Osteoblast (primary cell): ENCODE measurements around the gene SCN4A. TPM values are rescaled to one million over a fixed set of nuclear protein-coding genes. Genes with fewer than 3 reads are reported as not detected.

Source experiments
- DNase-seq: peaks from one replicate; pipeline ENCODE4 v3.0.0; 2011; ENCODE audit warnings: low spot score, mixed read lengths; ENCODE audit not compliant: insufficient read length; ENCODE audit errors: missing footprints
- H2AFZ ChIP-seq: 2 replicates; pipeline ENCODE4 v1.6.0; 2011; ENCODE audit warnings: mild to moderate bottlenecking, low read length
- H3K27ac ChIP-seq: 2 replicates; pipeline ENCODE4 v1.5.1; 2011; ENCODE audit warnings: mild to moderate bottlenecking, low read depth, low read length, moderate library complexity
- H3K27me3 ChIP-seq: 2 replicates; pipeline ENCODE4 v1.6.0; 2012; ENCODE audit warnings: mild to moderate bottlenecking, control low read depth, inconsistent platforms, low read length, moderate library complexity; ENCODE audit not compliant: insufficient read depth
- H3K36me3 ChIP-seq: 2 replicates; pipeline ENCODE4 v1.5.1; 2011; ENCODE audit warnings: mild to moderate bottlenecking, low read length, control low read depth, moderate library complexity; ENCODE audit not compliant: insufficient read depth
- H3K4me1 ChIP-seq: 2 replicates; pipeline ENCODE4 v1.5.1; 2011; ENCODE audit warnings: mild to moderate bottlenecking, low read length, control low read depth, moderate library complexity; ENCODE audit not compliant: insufficient read depth
- H3K4me2 ChIP-seq: 2 replicates; pipeline ENCODE4 v1.6.0; 2011; ENCODE audit warnings: mild to moderate bottlenecking, low read length; ENCODE audit not compliant: insufficient read depth
- H3K4me3 ChIP-seq: fragments of 200-600 bp; sonication (generic); 3 replicates; pipeline ENCODE4 v1.5.1; 2012; ENCODE audit warnings: mild to moderate bottlenecking, low read length, inconsistent platforms; ENCODE audit not compliant: insufficient read depth
- H3K79me2 ChIP-seq: 2 replicates; pipeline ENCODE4 v1.6.0; 2012; ENCODE audit warnings: mild to moderate bottlenecking, low read length, control low read depth, inconsistent platforms; ENCODE audit not compliant: insufficient read depth
- H3K9me3 ChIP-seq: 2 replicates; pipeline ENCODE4 v1.5.1; 2011; ENCODE audit warnings: low read depth, low read length, control low read depth
- H4K20me1 ChIP-seq: 2 replicates; pipeline ENCODE4 v1.6.0; 2012; ENCODE audit warnings: mild to moderate bottlenecking, low read length, control low read depth; ENCODE audit not compliant: insufficient read depth
- CTCF ChIP-seq: IDR thresholded peaks from 2 replicates; pipeline ENCODE4 v1.5.1; 2011; ENCODE audit warnings: mild to moderate bottlenecking, low read depth, low read length, moderate library complexity; ENCODE audit errors: extremely low read depth
- total RNA-seq: library from RNA; depleted of rRNA; stranded (reverse); fragments of >200 nt; gene quantifications from 2 replicates; pipeline ENCODE4 v1.2.3, GENCODE V29; 2012

SCN4A gene
- total RNA-seq, 1 donor = not detected

GRCh38 chr17:63941162-63941561, 31.6 kb downstream of the SCN4A start:
- no peak overlapping the region for H3K4me2 ChIP-seq
- no peaks in the 10 kb centered on the region for H3K27me3 ChIP-seq

GRCh38 chr17:63940584-63940983, 32.1 kb downstream of the SCN4A start:
- Histone ChIP-seq H3K27me3 (no peaks in the 10 kb centered on the region), H3K27ac (no peak overlapping the region), H3K36me3 (no peaks in the 10 kb centered on the region), H3K79me2 (no peaks in the 10 kb centered on the region), H2AFZ (no peak overlapping the region), H3K9me3 (no peaks in the 10 kb centered on the region), H3K4me1 (no peaks in the 10 kb centered on the region), H3K4me3 (no peak overlapping the region), H3K4me2 (no peak overlapping the region), H4K20me1 (no peaks in the 10 kb centered on the region)
- no peak for TF ChIP-seq CTCF
- peak; percentile 64 for DNase-seq

More at GRCh38 chr17:63941162-63941561, 31.6 kb downstream of the SCN4A start:
- no peaks in the 10 kb centered on the region for H3K4me1 ChIP-seq
- H4K20me1 ChIP-seq = no peaks in the 10 kb centered on the region
- no peak overlapping the region for H3K4me3 ChIP-seq
- TF ChIP-seq CTCF = no peak
- H3K36me3 ChIP-seq = no peaks in the 10 kb centered on the region
- DNase-seq = peak; percentile 43
- no peaks in the 10 kb centered on the region for H3K9me3 ChIP-seq
- no peak overlapping the region for H2AFZ ChIP-seq
- H3K27ac ChIP-seq = no peak overlapping the region
- H3K79me2 ChIP-seq = no peaks in the 10 kb centered on the region

GRCh38 chr17:63939884-63940283, 32.8 kb downstream of the SCN4A start:
- DNase-seq = peak; percentile 68
- Histone ChIP-seq H3K36me3 (no peaks in the 10 kb centered on the region), H3K4me1 (no peaks in the 10 kb centered on the region), H3K9me3 (no peaks in the 10 kb centered on the region), H3K27me3 (no peaks in the 10 kb centered on the region), H3K27ac (no peak overlapping the region), H4K20me1 (no peaks in the 10 kb centered on the region), H3K79me2 (no peaks in the 10 kb centered on the region), H3K4me3 (no peak overlapping the region), H2AFZ (no peak overlapping the region), H3K4me2 (no peak overlapping the region)
- TF ChIP-seq CTCF = no peak

- no peak for TF ChIP-seq CTCF
- H3K27ac ChIP-seq = no peak overlapping the region
- no peaks in the 10 kb centered on the region for H3K79me2 ChIP-seq
- H3K4me3 ChIP-seq = no peak overlapping the region
- H4K20me1 ChIP-seq = no peaks in the 10 kb centered on the region
- no peaks in the 10 kb centered on the region for H3K27me3 ChIP-seq
- H3K9me3 ChIP-seq = no peaks in the 10 kb centered on the region
- no peak overlapping the region for H3K4me2 ChIP-seq
- H3K36me3 ChIP-seq = no peaks in the 10 kb centered on the region
- H2AFZ ChIP-seq = no peak overlapping the region
- DNase-seq = peak; percentile 44
- H3K4me1 ChIP-seq = no peaks in the 10 kb centered on the region
These were observed 33.3 kb downstream of the SCN4A start for GRCh38 chr17:63939401-63939800.
